HG02852 (cell line): ENCODE measurements around the gene EIF4B.

Experiments used
- ATAC-seq: cut with Tn5 transposase; IDR thresholded peaks from one replicate; pipeline ENCODE4 v1.9.1; 2021; ENCODE audit warnings: mild to moderate bottlenecking, moderate library complexity; ENCODE audit not compliant: unreplicated experiment

The EIF4B gene

DNA sequence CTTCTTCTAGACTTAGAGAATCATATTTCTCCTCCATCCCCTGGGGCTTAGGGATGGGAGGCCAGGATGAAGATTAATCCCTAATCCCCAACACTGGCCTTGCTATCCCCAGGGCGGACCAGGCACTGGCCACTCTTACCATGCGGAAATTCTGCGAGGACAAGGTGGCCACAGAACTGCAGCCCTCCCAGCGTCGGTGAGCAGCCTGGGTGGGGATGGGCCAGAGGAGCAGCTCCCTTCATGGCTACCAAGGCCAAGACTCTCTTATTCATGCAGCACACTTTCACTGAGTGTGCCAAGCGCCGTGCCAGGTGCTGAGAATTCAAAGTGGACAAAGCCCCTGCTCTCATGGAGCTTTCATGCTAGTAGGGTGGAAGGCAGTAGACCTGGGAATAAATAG is 50.6 kb downstream of the EIF4B start:
- ATAC-seq = no peak

GRCh38 chr12:53057816-53058500 is 51.7 kb downstream of the EIF4B start:
- no peak for ATAC-seq

GRCh38 chr12:53058674-53059433 is 52.6 kb downstream of the EIF4B start:
- no peak for ATAC-seq

DNA sequence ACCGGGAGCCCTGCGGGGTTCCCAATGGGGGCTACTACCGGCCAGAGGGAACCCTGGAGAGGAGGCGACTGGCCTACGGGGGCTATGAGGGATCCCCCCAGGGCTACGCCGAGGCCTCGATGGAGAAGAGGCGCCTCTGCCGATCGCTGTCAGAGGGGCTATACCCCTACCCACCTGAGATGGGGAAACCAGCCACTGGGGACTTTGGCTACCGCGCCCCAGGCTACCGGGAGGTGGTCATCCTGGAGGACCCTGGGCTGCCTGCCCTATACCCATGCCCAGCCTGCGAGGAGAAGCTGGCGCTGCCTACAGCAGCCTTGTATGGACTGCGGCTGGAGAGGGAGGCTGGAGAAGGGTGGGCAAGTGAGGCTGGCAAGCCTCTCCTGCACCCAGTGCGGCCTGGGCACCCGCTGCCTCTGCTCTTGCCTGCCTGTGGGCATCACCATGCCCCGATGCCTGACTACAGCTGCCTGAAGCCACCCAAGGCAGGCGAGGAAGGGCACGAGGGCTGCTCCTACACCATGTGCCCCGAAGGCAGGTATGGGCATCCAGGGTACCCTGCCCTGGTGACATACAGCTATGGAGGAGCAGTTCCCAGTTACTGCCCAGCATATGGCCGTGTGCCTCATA is 53.3 kb downstream of the EIF4B start:
- ATAC-seq = no peak

DNA sequence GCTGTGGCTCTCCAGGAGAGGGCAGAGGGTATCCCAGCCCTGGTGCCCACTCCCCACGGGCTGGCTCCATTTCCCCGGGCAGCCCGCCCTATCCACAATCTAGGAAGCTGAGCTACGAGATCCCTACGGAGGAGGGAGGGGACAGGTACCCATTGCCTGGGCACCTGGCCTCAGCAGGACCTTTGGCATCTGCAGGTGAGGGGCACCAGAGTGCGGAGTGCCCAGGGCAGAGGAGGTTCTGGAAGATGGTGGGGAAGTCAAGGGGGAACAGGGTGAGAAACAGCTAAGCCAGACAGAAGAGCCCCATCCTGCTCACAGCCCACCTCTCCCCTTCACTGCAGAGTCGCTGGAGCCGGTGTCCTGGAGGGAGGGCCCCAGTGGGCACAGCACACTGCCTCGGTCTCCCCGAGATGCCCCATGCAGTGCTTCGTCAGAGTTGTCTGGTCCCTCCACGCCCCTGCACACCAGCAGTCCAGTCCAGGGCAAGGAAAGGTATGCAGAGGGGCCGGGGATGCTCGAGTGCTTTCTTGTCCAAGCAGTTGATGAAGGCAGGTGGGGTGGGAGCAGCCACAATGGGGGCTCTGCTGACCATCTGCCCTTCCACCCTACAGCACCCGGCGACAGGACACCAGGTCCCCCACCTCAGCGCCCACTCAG is 53.9 kb downstream of the EIF4B start:
- ATAC-seq = no peak

DNA sequence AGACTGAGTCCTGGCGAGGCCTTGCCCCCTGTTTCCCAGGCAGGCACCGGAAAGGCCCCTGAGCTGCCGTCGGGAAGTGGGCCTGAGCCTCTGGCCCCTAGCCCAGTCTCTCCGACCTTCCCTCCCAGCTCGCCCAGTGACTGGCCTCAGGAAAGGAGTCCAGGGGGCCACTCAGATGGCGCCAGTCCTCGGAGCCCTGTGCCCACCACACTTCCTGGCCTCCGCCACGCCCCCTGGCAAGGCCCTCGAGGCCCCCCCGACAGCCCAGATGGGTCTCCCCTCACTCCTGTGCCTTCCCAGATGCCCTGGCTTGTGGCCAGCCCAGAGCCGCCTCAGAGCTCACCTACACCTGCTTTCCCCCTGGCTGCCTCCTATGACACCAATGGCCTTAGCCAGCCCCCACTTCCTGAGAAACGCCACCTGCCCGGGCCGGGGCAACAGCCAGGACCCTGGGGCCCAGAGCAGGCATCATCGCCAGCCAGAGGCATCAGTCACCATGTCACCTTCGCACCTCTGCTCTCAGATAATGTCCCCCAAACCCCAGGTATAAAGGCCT is 54.5 kb downstream of the EIF4B start:
- ATAC-seq = no peak

GRCh38 chr12:53061404-53062010 is 55.3 kb downstream of the EIF4B start:
- no peak for ATAC-seq

DNA sequence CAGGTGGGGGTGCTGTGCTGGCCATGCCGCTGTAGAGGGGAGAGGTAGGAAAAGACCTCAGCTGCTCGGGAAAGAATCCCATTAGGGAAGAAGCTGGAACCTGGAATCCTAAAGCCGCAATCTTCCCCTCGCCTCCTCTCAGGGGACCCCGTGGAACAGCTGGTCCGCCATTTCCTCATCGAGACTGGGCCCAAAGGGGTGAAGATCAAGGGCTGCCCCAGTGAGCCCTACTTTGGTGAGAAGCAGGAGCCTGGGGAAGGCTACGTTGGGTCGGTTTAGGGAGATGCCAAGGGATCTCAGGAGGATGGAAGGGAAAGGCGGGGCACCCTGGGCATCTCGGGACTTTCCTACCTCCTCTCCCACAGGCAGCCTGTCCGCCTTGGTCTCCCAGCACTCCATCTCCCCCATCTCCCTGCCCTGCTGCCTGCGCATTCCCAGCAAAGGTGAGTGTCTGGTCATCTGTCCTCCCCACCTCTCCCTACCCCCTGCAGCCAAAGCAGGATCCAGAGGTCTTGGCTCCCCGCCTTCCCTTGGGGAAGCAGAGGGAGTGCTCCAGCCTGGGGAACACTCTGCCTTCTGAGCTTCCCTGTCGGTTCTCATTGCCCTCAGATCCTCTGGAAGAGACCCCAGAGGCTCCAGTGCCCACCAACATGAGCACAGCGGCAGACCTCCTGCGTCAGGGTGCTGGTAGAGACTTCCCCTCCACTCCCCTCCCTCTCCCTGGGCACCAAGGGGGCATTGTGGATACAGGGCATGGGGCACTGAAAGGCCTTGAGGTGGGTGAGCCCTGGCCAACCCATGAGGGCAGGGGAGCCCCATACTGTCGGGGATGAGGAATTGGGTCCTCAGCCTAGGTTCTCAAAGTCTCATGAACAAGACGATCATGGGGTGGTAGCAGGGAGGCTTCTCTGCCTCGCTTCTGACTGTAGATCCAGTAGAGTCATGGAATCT is 56.0 kb downstream of the EIF4B start:
- no peak for ATAC-seq

DNA sequence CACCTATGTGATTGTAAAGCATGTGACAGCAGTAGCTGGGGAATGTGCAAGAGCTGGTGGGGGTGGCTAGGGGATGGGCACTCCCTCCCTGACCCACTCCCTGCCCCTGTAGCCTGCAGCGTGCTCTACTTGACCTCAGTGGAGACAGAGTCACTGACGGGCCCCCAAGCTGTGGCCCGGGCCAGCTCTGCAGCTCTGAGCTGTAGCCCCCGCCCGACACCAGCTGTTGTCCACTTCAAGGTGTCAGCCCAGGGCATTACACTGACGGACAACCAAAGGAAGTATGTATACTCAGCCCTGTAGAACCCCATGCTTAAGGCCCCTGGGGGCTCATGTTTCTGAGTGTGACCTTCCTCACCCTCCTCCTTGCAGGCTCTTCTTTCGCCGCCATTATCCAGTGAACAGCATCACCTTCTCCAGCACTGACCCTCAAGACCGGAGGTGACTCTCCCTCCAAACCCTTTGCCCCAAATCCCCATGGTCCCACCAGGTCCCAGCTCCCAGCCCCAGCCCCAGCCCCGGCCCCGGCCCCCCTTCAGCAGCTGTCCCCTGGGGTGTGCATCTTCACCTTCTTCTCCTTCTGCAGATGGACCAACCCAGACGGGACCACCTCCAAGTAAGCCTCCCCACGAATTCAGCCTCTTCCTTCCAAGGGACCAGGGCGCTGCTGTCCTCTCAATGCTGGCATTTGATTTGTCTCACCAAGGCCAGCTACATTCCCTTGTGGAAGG is 56.9 kb downstream of the EIF4B start:
- ATAC-seq = no peak

- no peak for ATAC-seq
Measured at GRCh38 chr12:53063708-53064612, 57.7 kb downstream of the EIF4B start.

- no peak for ATAC-seq
Measured at GRCh38 chr12:53064613-53065436, 58.6 kb downstream of the EIF4B start.

GRCh38 chr12:53065470-53065869 is 59.2 kb downstream of the EIF4B start:
- no peak for ATAC-seq

GRCh38 chr12:53065975-53066931 is 60.0 kb downstream of the EIF4B start:
- no peak for ATAC-seq

DNA sequence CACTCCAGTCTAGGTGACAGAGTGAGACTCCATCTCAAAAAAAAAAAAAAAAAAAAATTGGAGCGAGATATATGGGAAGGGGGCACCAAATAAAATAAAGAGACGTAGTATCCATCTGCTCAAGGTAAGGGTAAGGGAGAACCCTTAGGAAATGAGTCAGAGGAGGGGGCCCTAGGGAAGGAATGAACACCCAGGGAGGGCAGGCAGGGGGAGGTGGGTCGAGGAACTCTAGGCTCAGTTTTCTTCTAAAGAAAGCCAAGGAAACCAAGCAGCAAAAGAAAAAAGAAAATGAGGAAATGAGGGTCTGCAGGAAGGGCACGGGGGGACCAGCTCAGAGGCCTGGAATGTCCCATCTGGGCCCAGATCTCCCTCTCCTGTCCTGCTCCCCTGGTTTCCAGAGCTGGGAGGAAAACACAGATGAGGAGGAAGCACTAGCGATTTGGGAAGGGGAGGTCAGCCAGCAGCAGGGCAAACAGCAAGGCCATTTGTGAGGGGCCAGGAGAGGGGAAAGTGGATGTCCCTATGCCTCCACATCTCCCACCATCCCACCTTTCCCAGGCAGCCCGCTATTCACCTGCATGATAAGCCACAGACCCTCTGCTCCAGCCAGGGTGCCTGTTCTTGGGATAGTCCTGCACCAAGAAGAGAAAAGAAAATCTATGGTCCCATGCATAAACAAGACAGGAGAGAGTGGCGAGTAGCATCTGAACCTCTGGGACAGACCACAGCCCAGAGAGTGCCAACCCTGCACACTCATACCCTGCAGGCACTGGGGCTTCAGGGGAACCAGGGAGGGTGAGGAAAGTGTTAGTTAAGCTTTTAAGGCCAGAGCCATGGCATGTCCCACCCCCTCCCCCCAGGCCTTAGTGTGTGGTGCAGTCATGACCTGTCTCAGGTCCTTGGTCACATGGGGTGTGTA is 61.1 kb downstream of the EIF4B start:
- no peak for ATAC-seq
